K562 (cell line): Measurements from ENCODE around the gene SERTAD2. TPM values are rescaled to one million over a fixed set of nuclear protein-coding genes. Genes with fewer than 3 reads are reported as not detected.

ENCODE experiments used
- ARID4B ChIP-seq: sonication (generic); formaldehyde crosslinking; IDR thresholded peaks from 2 replicates; pipeline ENCODE4 v1.8.0; 2022; ENCODE audit warnings: mild to moderate bottlenecking, missing genetic modification reagents
- BRD9 ChIP-seq: fragments of 450-650 bp; IDR thresholded peaks from 2 replicates; pipeline ENCODE4 v1.6.1; 2018; ENCODE audit warnings: low read depth; ENCODE audit not compliant: partially characterized antibody
- C11orf30 ChIP-seq: fragments of 450-650 bp; IDR thresholded peaks from 2 replicates; pipeline ENCODE4 v1.6.1; 2016; ENCODE audit warnings: low read depth, mild to moderate bottlenecking
- CEBPB ChIP-seq: fragments of 450-650 bp; IDR thresholded peaks from 2 replicates; pipeline ENCODE4 v1.6.1; 2016; ENCODE audit warnings: missing genetic modification characterization, missing compliant biosample characterization
- CHD2 ChIP-seq: IDR thresholded peaks from 2 replicates; pipeline ENCODE4 v1.6.1; 2011; ENCODE audit warnings: low read depth, low read length
- ERF ChIP-seq: fragments of 450-650 bp; formaldehyde crosslinking; IDR thresholded peaks from 2 replicates; pipeline ENCODE4 v1.4.0; 2020; ENCODE audit warnings: mild to moderate bottlenecking, mixed read lengths
- FOXJ2 ChIP-seq: fragments of 200-800 bp; sonication (Bioruptor generic); IDR thresholded peaks from 2 replicates; pipeline ENCODE4 v1.6.1; 2016; ENCODE audit warnings: missing genetic modification characterization, missing compliant biosample characterization
- MECOM ChIP-seq: fragments of 250-450 bp; sonication (Bioruptor Pico); IDR thresholded peaks from 2 replicates; pipeline ENCODE4 v1.8.0; 2022; ENCODE audit warnings: inconsistent platforms
- MLLT1 ChIP-seq, 2 experiments: fragments of 450-650 bp; IDR thresholded peaks; 2 replicates each; pipeline ENCODE4 v1.6.1; 2016
- NCOR1 ChIP-seq: fragments of 450-650 bp; IDR thresholded peaks from 2 replicates; pipeline ENCODE4 v1.6.1; 2016; ENCODE audit warnings: mild to moderate bottlenecking, moderate library complexity
- NR2F6 ChIP-seq: fragments of 450-650 bp; formaldehyde crosslinking; IDR thresholded peaks from 2 replicates; pipeline ENCODE4 v1.4.0; 2020; ENCODE audit warnings: mild to moderate bottlenecking
- NUFIP1 ChIP-seq: fragments of 450-650 bp; IDR thresholded peaks from 2 replicates; pipeline ENCODE4 v1.6.1; 2018; ENCODE audit not compliant: partially characterized antibody
- PPARD ChIP-seq: fragments of 250-450 bp; sonication (Bioruptor Pico); IDR thresholded peaks from 2 replicates; pipeline ENCODE4 v1.8.0; 2022; ENCODE audit warnings: inconsistent platforms, mild to moderate bottlenecking, moderate library complexity
- SIX5 ChIP-seq, 2 experiments: IDR thresholded peaks; 2 replicates each; pipeline ENCODE4 v1.6.1; 2011; ENCODE audit warnings: low read length in 2 of 2, borderline replicate concordance in 1 of 2, low read depth in 1 of 2, mild to moderate bottlenecking in 1 of 2, moderate library complexity in 1 of 2; ENCODE audit not compliant: insufficient read depth in 1 of 2
- SMARCA5 ChIP-seq: fragments of 450-650 bp; IDR thresholded peaks from 2 replicates; pipeline ENCODE4 v1.6.1; 2016
- TCF7 ChIP-seq: sonication (generic); IDR thresholded peaks from 2 replicates; pipeline ENCODE4 v1.6.1; 2016; ENCODE audit warnings: antibody characterized with exemption, borderline replicate concordance
- THRAP3 ChIP-seq: fragments of 450-650 bp; IDR thresholded peaks from 2 replicates; pipeline ENCODE4 v1.6.1; 2016; ENCODE audit warnings: mild to moderate bottlenecking, inconsistent platforms, borderline replicate concordance
- ZBTB17 ChIP-seq: fragments of 450-650 bp; formaldehyde crosslinking; IDR thresholded peaks from 2 replicates; pipeline ENCODE4 v1.4.0; 2020; ENCODE audit warnings: mild to moderate bottlenecking
- ZNF444 ChIP-seq: fragments of 250-450 bp; sonication (Bioruptor Pico); IDR thresholded peaks from 2 replicates; pipeline ENCODE4 v1.4.0; 2020; ENCODE audit warnings: mild to moderate bottlenecking, moderate library complexity
- polyA plus RNA-seq, 8 experiments: library from polyadenylated mRNA; depleted of rRNA in 4 of 8; stranded (reverse) in 5 of 8; unstranded in 3 of 8; fragments of >200 nt; fragmentation: Nextera tagmentation in 2 of 8; fragmentation: Illumina TruSeq in 1 of 8; extraction: Ambion mirVana in 2 of 8; extraction: Trizol in 1 of 8; gene quantifications; 2 replicates each; pipeline versions ENCODE4 v1.2.1 to v1.2.3, GENCODE V29; 2011 to 2014; ENCODE audit warnings: inconsistent platforms in 1 of 8, missing spikeins in 1 of 8
- total RNA-seq, 7 experiments: library from RNA; depleted of rRNA in 6 of 7; stranded (reverse); fragments of >200 nt in 6 of 7; fragmentation: Illumina TruSeq in 2 of 7; extraction: Trizol in 2 of 7; gene quantifications; 2 replicates each; pipeline versions ENCODE4 v1.2.1 to v1.2.3, GENCODE V29; 2011 to 2021; ENCODE audit warnings: low replicate concordance in 1 of 7
- TF ChIP-seq, protein P1 (sequence below): fragments of 250-450 bp; sonication (Bioruptor Pico); IDR thresholded peaks from 2 replicates; pipeline ENCODE4 v1.5.0; 2020; ENCODE audit warnings: mild to moderate bottlenecking, borderline replicate concordance
- TF ChIP-seq, protein P2 (sequence below): sonication (generic); formaldehyde crosslinking; IDR thresholded peaks from 2 replicates; pipeline ENCODE4 v1.8.0; 2022; ENCODE audit warnings: mild to moderate bottlenecking, missing genetic modification reagents

SERTAD2 gene
- total and polyA plus RNA-seq, 9 of the 15 experiments (the other 6 are each of a cell fraction or from before 2014, with no cell fraction given), result 3.0 to 12.5 (median 6.1) TPM

DNA sequence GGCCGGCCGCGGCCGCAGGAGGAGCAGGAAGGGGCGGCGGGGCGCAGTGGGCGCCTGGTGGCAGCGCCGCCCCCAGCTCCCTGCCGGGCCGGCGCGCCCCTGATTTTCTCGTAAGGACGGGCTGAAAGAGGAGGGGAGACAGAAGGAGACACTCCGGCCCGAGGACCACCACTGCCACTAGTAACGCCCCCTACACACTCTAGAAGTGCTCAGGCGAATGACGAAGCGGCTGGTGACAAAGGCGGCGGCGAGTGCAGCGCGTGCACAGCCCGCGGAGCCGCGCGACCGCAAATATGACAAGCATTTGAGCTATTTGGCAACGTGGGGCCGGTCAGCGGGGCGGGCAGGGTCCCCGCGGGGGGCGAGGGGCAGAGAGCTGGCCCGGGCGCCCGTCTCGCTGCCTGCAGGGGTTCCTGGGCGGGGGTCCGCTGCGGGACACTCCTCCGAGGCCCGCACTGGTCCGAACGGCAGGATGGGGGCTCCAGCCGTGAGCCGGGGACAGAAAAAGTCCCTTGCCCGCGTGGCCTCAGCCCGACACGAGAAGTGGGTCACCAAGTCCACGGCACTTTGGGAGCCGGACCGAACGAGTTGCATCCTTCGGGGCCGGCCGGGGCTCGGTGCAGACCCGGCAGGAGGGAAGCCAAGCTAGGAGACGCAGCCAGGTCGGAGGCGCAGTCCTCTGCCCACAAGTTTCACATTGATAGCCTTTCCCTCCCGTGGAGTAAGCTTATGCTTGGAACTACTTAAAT is 524 bp upstream of the SERTAD2 start (continued):
- no peak for TF ChIP-seq SIX5 (IDR thresholded peaks at IDR 0.05; ENCODE audit: borderline replicate concordance in 1 of 2, insufficient read depth in 1 of 2, low read depth in 1 of 2, low read length in 2 of 2)
- no peak for TF ChIP-seq SMARCA5
- no peak for TF ChIP-seq PPARD (CRISPR knock-in tag)
- no peak for TF ChIP-seq MECOM (CRISPR knock-in tag)
- peak in 1 of 2 experiments; percentile 95; a peak in 2 of 4 replicates for TF ChIP-seq MLLT1 (IDR thresholded peaks at IDR 0.05)
- no peak for TF ChIP-seq ZNF444 (CRISPR knock-in tag)
- peak; percentile 59 for TF ChIP-seq ARID4B (CRISPR knock-in tag)
- TF ChIP-seq NR2F6, result no peak
- no peak for TF ChIP-seq FOXJ2 (tag)
- no peak for TF ChIP-seq CHD2
- TF ChIP-seq NCOR1, result peak; percentile 1; the same call in 1 of the 2 replicates
- peak; percentile 67; the same call in 1 of the 2 replicates for TF ChIP-seq CEBPB (tag)
- no peak for TF ChIP-seq C11orf30
- TF ChIP-seq NUFIP1, result no peak
- 0 out of 2 replicates have a peak, but pooled peaks have one; percentile 24 for TF ChIP-seq ZBTB17 (CRISPR knock-in tag)
- TF ChIP-seq, protein P1, sequence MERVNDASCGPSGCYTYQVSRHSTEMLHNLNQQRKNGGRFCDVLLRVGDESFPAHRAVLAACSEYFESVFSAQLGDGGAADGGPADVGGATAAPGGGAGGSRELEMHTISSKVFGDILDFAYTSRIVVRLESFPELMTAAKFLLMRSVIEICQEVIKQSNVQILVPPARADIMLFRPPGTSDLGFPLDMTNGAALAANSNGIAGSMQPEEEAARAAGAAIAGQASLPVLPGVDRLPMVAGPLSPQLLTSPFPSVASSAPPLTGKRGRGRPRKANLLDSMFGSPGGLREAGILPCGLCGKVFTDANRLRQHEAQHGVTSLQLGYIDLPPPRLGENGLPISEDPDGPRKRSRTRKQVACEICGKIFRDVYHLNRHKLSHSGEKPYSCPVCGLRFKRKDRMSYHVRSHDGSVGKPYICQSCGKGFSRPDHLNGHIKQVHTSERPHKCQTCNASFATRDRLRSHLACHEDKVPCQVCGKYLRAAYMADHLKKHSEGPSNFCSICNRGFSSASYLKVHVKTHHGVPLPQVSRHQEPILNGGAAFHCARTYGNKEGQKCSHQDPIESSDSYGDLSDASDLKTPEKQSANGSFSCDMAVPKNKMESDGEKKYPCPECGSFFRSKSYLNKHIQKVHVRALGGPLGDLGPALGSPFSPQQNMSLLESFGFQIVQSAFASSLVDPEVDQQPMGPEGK (CRISPR knock-in tag), result no peak
- TF ChIP-seq, protein P2, sequence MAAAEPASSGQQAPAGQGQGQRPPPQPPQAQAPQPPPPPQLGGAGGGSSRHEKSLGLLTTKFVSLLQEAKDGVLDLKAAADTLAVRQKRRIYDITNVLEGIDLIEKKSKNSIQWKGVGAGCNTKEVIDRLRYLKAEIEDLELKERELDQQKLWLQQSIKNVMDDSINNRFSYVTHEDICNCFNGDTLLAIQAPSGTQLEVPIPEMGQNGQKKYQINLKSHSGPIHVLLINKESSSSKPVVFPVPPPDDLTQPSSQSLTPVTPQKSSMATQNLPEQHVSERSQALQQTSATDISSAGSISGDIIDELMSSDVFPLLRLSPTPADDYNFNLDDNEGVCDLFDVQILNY (CRISPR knock-in tag), result no peak
- no peak for TF ChIP-seq THRAP3
- no peak for TF ChIP-seq BRD9
- no peak for TF ChIP-seq TCF7
- TF ChIP-seq ERF (CRISPR knock-in tag), result no peak
